SK-N-DZ (cell line): ENCODE measurements around the gene SEMA3B.
"Not testable (repeated sequence)": the region's sequence is repeated elsewhere in the genome, so short reads cannot be mapped to it uniquely, and the experiment has no call there.

Experiments used
- DNase-seq: peaks from one replicate; pipeline ENCODE4 v3.0.0-alpha.2; 2015; ENCODE audit warnings: low spot score

SEMA3B gene

GRCh38 chr3:50272911-50273688 lies 4.2 kb downstream of the SEMA3B start:
- peak; percentile 68 for DNase-seq

GRCh38 chr3:50273689-50274065 lies 4.7 kb downstream of the SEMA3B start:
- no peak for DNase-seq

DNA sequence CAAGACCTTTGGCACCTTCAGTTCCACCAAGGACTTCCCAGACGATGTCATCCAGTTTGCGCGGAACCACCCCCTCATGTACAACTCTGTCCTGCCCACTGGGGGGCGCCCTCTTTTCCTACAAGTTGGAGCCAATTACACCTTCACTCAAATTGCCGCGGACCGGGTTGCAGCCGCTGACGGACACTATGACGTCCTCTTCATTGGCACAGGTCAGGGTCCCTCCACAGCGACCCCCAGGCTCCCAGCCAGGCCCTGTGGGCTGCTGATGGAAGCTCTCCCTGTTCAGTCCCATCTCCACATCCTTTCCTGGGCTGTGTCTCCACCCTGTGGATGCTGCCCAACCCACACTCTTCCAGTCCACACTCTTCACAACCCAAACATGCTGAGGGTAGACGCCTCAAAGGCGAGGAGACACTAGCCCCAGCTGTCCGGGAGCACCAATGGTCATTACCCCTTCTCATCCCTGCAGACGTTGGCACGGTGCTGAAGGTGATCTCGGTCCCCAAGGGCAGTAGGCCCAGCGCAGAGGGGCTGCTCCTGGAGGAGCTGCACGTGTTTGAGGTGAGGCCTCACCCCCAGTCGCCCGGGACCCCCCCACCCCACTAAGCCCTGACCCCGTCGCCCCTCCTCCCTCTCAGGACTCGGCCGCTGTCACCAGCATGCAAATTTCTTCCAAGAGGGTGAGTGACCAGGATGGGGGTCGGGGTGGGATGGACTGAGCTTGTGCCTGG lies 5.6 kb downstream of the SEMA3B start:
- DNase-seq = peak; percentile 60

DNA sequence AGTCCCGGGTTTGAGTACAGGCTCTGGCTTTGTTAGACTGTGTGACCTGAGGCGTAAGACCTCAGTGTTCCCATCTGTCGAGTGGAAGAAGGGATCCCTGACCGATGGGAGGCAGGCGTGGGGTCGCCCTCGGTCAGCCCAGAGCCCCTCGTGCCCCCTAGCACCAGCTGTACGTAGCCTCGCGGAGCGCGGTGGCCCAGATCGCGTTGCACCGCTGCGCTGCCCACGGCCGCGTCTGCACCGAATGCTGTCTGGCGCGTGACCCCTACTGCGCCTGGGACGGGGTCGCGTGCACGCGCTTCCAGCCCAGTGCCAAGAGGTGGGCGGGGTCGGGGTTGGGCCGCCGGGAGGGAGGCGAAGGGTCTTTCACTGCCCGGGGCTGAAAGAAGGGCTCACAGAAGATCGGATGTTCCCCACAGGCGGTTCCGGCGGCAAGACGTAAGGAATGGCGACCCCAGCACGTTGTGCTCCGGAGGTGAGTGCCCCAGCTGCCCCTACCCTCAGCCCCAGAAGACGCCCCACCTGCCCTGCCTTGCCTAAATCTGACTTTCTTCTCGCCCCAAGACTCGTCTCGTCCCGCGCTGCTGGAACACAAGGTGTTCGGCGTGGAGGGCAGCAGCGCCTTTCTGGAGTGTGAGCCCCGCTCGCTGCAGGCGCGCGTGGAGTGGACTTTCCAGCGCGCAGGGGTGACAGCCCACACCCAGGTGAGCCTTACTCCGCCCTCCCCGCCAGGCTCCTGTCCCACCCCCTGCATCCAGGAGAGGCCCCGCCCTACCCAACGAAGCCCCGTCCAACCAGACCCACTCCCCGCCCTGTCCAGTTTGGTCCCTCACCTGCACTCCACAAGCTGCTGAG lies 6.4 kb downstream of the SEMA3B start:
- DNase-seq = no peak

DNA sequence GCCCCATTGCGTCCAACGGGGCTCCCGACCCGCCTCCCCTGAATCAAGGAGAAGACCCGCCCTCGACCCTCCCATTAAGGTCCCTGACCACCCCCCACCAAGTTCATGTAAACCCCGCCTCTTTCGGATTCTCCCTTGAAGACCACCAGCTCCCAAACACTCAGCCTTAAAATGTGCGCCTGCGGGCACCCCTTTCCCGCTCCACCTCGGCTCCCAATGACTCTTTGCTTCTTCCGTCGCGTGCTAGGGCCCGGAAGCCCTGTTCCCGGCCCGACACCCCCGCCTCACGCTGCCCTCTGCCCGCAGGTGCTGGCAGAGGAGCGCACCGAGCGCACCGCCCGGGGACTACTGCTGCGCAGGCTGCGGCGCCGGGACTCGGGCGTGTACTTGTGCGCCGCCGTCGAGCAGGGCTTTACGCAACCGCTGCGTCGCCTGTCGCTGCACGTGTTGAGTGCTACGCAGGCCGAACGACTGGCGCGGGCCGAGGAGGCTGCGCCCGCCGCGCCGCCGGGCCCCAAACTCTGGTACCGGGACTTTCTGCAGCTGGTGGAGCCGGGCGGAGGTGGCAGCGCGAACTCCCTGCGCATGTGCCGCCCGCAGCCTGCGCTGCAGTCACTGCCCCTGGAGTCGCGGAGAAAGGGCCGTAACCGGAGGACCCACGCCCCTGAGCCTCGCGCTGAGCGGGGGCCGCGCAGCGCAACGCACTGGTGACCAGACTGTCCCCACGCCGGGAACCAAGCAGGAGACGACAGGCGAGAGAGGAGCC lies 7.2 kb downstream of the SEMA3B start:
- DNase-seq = no peak

GRCh38 chr3:50276762-50277101 lies 7.8 kb downstream of the SEMA3B start:
- DNase-seq = no peak

- no peak for DNase-seq
Measured at GRCh38 chr3:50278123-50278879, 9.4 kb downstream of the SEMA3B start.

- DNase-seq = no peak
Measured at GRCh38 chr3:50278880-50279224, 9.9 kb downstream of the SEMA3B start, which contains the start of gene LSMEM2. Gene LSMEM2 (plus strand): TSS chr3:50279087. CDS start chr3:50279114, 27 bp downstream.

- no peak for DNase-seq
Measured at GRCh38 chr3:50279255-50280016, 10.5 kb downstream of the SEMA3B start.

DNA sequence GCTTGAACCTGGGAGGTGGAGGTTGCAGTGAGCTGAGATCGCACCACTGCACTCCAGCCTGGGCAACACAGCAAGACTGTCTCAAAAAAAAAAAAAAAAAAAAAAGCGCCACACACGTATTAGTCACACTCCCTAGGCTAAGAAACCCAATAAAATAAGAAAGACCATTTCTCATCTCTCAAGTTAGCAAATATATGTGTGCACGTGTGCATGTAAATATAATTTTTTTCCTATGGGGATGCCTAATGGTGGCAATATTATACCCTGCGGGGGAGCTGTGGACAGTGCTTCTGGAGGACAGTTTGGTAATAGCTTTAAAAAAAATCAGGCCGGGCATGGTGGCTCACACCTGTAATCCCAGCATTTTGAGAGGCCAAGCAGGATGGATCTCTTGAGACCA lies 15.2 kb downstream of the SEMA3B start:
- DNase-seq = not testable (repeated sequence)

DNA sequence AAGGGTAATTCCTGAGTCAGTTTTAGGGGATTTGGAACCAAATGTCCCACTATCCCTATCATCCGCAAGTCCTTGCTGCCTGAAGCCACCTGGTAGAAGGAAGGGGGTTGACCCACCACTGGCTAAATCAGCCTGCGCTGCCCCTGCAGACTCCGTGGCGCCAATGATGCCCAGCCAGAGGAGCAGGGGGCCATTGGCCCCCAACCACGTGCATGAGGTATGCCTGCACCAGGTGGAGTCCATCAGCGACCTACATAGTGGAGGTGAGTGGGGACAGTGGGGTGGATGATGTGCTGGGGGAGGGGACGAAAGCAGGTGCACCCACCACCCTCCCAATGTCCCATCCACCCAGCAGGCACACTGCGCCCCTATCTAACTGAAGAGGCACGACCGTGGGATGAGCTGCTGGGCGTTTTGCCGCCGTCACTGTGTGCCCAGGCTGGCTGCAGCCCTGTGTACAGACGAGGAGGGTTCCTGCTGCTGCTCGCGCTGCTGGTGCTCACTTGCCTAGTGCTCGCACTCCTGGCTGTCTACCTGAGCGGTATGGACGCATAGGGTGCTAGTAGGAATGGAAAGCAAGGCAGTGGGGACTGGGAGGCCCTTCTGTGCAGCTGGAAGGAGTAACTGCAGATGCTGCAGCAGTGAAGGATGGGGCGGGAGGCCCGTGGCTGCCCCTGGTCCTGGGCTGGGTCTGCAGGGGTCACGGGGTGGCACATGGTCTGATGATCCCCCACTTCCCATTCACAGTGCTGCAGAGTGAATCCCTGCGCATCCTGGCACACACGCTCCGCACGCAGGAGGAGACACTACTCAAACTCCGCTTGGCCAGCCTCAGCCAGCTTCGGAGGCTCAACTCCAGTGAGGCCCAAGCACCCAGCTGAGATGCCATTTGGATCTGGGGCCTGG lies 17.6 kb downstream of the SEMA3B start:
- no peak for DNase-seq

DNA sequence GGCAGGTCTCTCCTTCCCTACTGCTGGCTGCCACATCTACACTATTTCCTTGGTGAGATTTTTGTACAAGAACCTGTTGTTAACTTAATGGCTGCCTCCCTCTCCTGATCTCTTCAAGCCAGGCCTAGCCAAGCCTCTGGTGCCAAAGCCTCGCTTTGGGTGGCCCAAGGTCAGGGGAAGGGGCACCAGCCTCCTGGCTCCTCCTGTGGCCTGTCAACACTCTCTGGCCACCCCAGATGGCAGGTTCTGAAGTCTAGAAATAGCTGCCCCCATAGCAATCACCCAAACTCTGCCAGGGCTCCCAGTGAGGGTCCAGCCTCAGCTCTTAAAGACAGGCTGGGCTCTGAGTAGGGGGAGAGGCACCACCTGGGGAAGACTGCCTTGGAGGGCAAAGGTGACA lies 18.3 kb downstream of the SEMA3B start:
- no peak for DNase-seq

GRCh38 chr3:50288387-50289007 lies 19.6 kb downstream of the SEMA3B start:
- no peak for DNase-seq

- DNase-seq = no peak
Measured at GRCh38 chr3:50289130-50289529, 20.2 kb downstream of the SEMA3B start.

- no peak for DNase-seq
Measured at GRCh38 chr3:50290161-50290641, 21.3 kb downstream of the SEMA3B start.

GRCh38 chr3:50292159-50293078 lies 23.5 kb downstream of the SEMA3B start, which contains the start of gene IFRD2:
Gene IFRD2 (minus strand): TSS chr3:50292429. CDS start chr3:50292274, 155 bp downstream.
- peak; percentile 96 for DNase-seq
